Measurements from ENCODE around the gene BIRC5. TPM values are rescaled to one million over a fixed set of nuclear protein-coding genes. Genes with fewer than 3 reads are reported as not detected.
"Not testable (repeated sequence)": the region's sequence is repeated elsewhere in the genome, so short reads cannot be mapped to it uniquely, and the experiment has no call there.

Gene BIRC5
- total RNA-seq, 1 donor from 2014 or later, result 1.0 TPM

- peak overlapping the region; percentile 64 for H3K4me3 Mint-ChIP-seq
- H3K4me1 Mint-ChIP-seq, result peaks cover 42% of the 10 kb centered on the region
- no peak for ATAC-seq (ENCODE audit: low read depth)
- TF ChIP-seq CTCF (IDR thresholded peaks at IDR 0.05), result no peak
- POLR2A ChIA-PET, result interaction anchor here (0.9 to 2.9 kb wide), 7 partner anchors 11 to 295 kb away, joined by 3 to 15 read pairs (median 4); partner anchors contain the start of genes TMC8 and TNRC6C
- CTCF ChIA-PET, result interaction anchor here (1.5 to 5.1 kb wide), 4 partner anchors 11 to 169 kb away, joined by 4 to 59 read pairs (median 11); no protein-coding TSS in a partner anchor
- no peaks in the 10 kb centered on the region for H3K27me3 Mint-ChIP-seq
- no peak overlapping the region for H3K27ac Mint-ChIP-seq
- intact Hi-C loops (cut with micrococcal nuclease), result loop anchor here (5.0 kb wide), 1 partner anchor 121 kb away; the partner anchor contains the start of gene TMC8
- no peak for DNase-seq
- no peaks in the 10 kb centered on the region for H3K36me3 Mint-ChIP-seq (ENCODE audit: low read depth)
- no peaks in the 10 kb centered on the region for H3K9me3 Mint-ChIP-seq
Measured at GRCh38 chr17:78252701-78253635, 38.9 kb downstream of the BIRC5 start.

- intact Hi-C loops (cut with micrococcal nuclease), result loop anchor here (5.0 kb wide), 1 partner anchor 121 kb away; the partner anchor contains the start of gene TMC8
- not testable (repeated sequence) for DNase-seq; H3K36me3 Mint-ChIP-seq (ENCODE audit: low read depth); H3K9me3 Mint-ChIP-seq; H3K27me3 Mint-ChIP-seq; ATAC-seq (ENCODE audit: low read depth)
- Mint-ChIP-seq H3K4me1 (peaks cover 47% of the 10 kb centered on the region), H3K4me3 (peak overlapping the region; percentile 82), H3K27ac (peak overlapping the region; percentile 51)
- ChIA-PET CTCF (interaction anchor here (1.5 kb wide), 1 partner anchor 169 kb away, joined by 4 read pairs; no protein-coding TSS in a partner anchor), POLR2A (interaction anchor here (2.9 kb wide), 1 partner anchor 11 kb away, joined by 13 read pairs; no protein-coding TSS in a partner anchor)
Measured at GRCh38 chr17:78253636-78253945, 39.5 kb downstream of the BIRC5 start.

GRCh38 chr17:78253946-78254672, 40.1 kb downstream of the BIRC5 start:
- DNase-seq (peak; percentile 79), ATAC-seq (ENCODE audit: low read depth) (peak; percentile 73)
- Mint-ChIP-seq H3K4me1 (peaks cover 47% of the 10 kb centered on the region), H3K9me3 (no peaks in the 10 kb centered on the region), H3K27ac (peak overlapping the region; percentile 51), H3K4me3 (peak overlapping the region; percentile 82), H3K36me3 (ENCODE audit: low read depth) (no peaks in the 10 kb centered on the region), H3K27me3 (no peaks in the 10 kb centered on the region)
- TF ChIP-seq CTCF (IDR thresholded peaks at IDR 0.05), result no peak
- intact Hi-C loops (cut with micrococcal nuclease), result loop anchor here (1.0 to 5.0 kb wide), 3 partner anchors 22 to 122 kb away; partner anchors contain the start of genes BIRC5 and TMC8
- ChIA-PET CTCF (interaction anchor here (1.5 kb wide), 1 partner anchor 168 kb away, joined by 4 read pairs; no protein-coding TSS in a partner anchor), POLR2A (interaction anchor here (0.7 to 2.9 kb wide), 6 partner anchors 12 to 296 kb away, joined by 3 to 13 read pairs (median 4); partner anchors contain the start of gene TNRC6C)

- DNase-seq (no peak), ATAC-seq (ENCODE audit: low read depth) (no peak)
- TF ChIP-seq CTCF (IDR thresholded peaks at IDR 0.05), result no peak
- ChIA-PET CTCF (interaction anchor here (0.5 to 1.1 kb wide), 3 partner anchors 9 to 167 kb away, joined by 3 read pairs; no protein-coding TSS in a partner anchor), POLR2A (interaction anchor here (0.7 to 1.6 kb wide), 9 partner anchors 40 to 297 kb away, joined by 3 to 8 read pairs (median 3); partner anchors contain the start of genes SOCS3 and TNRC6C)
- Mint-ChIP-seq H3K4me3 (peak overlapping the region; percentile 48), H3K4me1 (peaks cover 47% of the 10 kb centered on the region), H3K27ac (no peak overlapping the region), H3K36me3 (ENCODE audit: low read depth) (no peaks in the 10 kb centered on the region), H3K27me3 (no peaks in the 10 kb centered on the region), H3K9me3 (no peaks in the 10 kb centered on the region)
- intact Hi-C loops (cut with micrococcal nuclease), result no loop called here
Measured at GRCh38 chr17:78255029-78255656, 41.1 kb downstream of the BIRC5 start.

Data from activated B cell treated with CpG ODN at 0.5 μM for 24 hours (primary cell).